ENCODE results near the gene ASPHD1. TPM values are rescaled to one million over a fixed set of nuclear protein-coding genes. Genes with fewer than 3 reads are reported as not detected.

The ASPHD1 gene
- total RNA-seq, 2 experiments from 2014 or later = 2.0 to 2.1 TPM

GRCh38 chr16:29893553-29893952, 6.7 kb upstream of the ASPHD1 start:
- ChIA-PET POLR2A (interaction anchor here (2.0 kb wide), 1 partner anchor 32 kb away, joined by 6 read pairs; the partner anchor contains the start of gene KCTD13), CTCF (no interaction called here)
- no peaks in the 10 kb centered on the region for H3K9me3 Mint-ChIP-seq
- ATAC-seq (no peak), DNase-seq (no peak)
- no peaks in the 10 kb centered on the region for H3K4me1 Mint-ChIP-seq (ENCODE audit: low read depth)
- no peak for TF ChIP-seq CTCF (IDR thresholded peaks at IDR 0.05)
- H3K27ac Mint-ChIP-seq = no peak overlapping the region
- peaks cover 20% of the 10 kb centered on the region for H3K27me3 Mint-ChIP-seq
- intact Hi-C loops (cut with micrococcal nuclease) = no loop called here
- no peaks in the 10 kb centered on the region for H3K36me3 Mint-ChIP-seq (ENCODE audit: low read depth)
- no peak overlapping the region for H3K4me3 Mint-ChIP-seq

GRCh38 chr16:29894352-29894751, 5.9 kb upstream of the ASPHD1 start:
- Mint-ChIP-seq H3K9me3 (no peaks in the 10 kb centered on the region), H3K4me3 (no peak overlapping the region), H3K36me3 (ENCODE audit: low read depth) (no peaks in the 10 kb centered on the region), H3K27ac (no peak overlapping the region), H3K4me1 (ENCODE audit: low read depth) (no peaks in the 10 kb centered on the region), H3K27me3 (peaks cover 23% of the 10 kb centered on the region)
- no peak for TF ChIP-seq CTCF (IDR thresholded peaks at IDR 0.05)
- ATAC-seq (no peak), DNase-seq (no peak)
- ChIA-PET POLR2A (interaction anchor here (2.0 kb wide), 1 partner anchor 31 kb away, joined by 6 read pairs; the partner anchor contains the start of gene KCTD13), CTCF (no interaction called here)
- intact Hi-C loops (cut with micrococcal nuclease) = no loop called here

- intact Hi-C loops (cut with micrococcal nuclease) = no loop called here
- DNase-seq (no peak), ATAC-seq (no peak)
- Mint-ChIP-seq H3K4me3 (no peak overlapping the region), H3K27me3 (peaks cover 23% of the 10 kb centered on the region), H3K36me3 (ENCODE audit: low read depth) (no peaks in the 10 kb centered on the region), H3K9me3 (no peaks in the 10 kb centered on the region), H3K27ac (no peak overlapping the region), H3K4me1 (ENCODE audit: low read depth) (peaks cover 7% of the 10 kb centered on the region)
- no peak for TF ChIP-seq CTCF (IDR thresholded peaks at IDR 0.05)
- POLR2A ChIA-PET = no interaction called here
- CTCF ChIA-PET = no interaction called here
Measured at GRCh38 chr16:29896841-29897240, 3.4 kb upstream of the ASPHD1 start.

- Mint-ChIP-seq H3K9me3 (no peaks in the 10 kb centered on the region), H3K27me3 (peaks cover 23% of the 10 kb centered on the region), H3K4me1 (ENCODE audit: low read depth) (peaks cover 8% of the 10 kb centered on the region), H3K27ac (no peak overlapping the region), H3K4me3 (no peak overlapping the region), H3K36me3 (ENCODE audit: low read depth) (no peaks in the 10 kb centered on the region)
- ATAC-seq = no peak
- ChIA-PET POLR2A (interaction anchor here (0.5 kb wide), 1 partner anchor 29 kb away, joined by 3 read pairs; the partner anchor contains the start of gene KCTD13), CTCF (no interaction called here)
- no peak for DNase-seq
- no peak for TF ChIP-seq CTCF (IDR thresholded peaks at IDR 0.05)
- intact Hi-C loops (cut with micrococcal nuclease) = no loop called here
Measured at GRCh38 chr16:29897333-29897732, 3.0 kb upstream of the ASPHD1 start.

- CTCF ChIA-PET = no interaction called here
- H3K27ac Mint-ChIP-seq = no peak overlapping the region
- ATAC-seq = no peak
- H3K27me3 Mint-ChIP-seq = peaks cover 23% of the 10 kb centered on the region
- no peaks in the 10 kb centered on the region for H3K36me3 Mint-ChIP-seq (ENCODE audit: low read depth)
- TF ChIP-seq CTCF (IDR thresholded peaks at IDR 0.05) = no peak
- DNase-seq = no peak
- POLR2A ChIA-PET = interaction anchor here (1.2 kb wide), 1 partner anchor 28 kb away, joined by 4 read pairs; the partner anchor contains the start of gene KCTD13
- intact Hi-C loops (cut with micrococcal nuclease) = loop anchor here (2.0 kb wide), 1 partner anchor 19 kb away; no protein-coding TSS in a partner anchor
- peaks cover 8% of the 10 kb centered on the region for H3K4me1 Mint-ChIP-seq (ENCODE audit: low read depth)
- H3K9me3 Mint-ChIP-seq = no peaks in the 10 kb centered on the region
- no peak overlapping the region for H3K4me3 Mint-ChIP-seq
Measured at GRCh38 chr16:29898135-29898803, 2.0 kb upstream of the ASPHD1 start.
